ENCODE results near the gene CDH12. TPM values are rescaled to one million over a fixed set of nuclear protein-coding genes. Genes with fewer than 3 reads are reported as not detected.

The CDH12 gene
- total RNA-seq, 1 experiment from 2014 or later = not detected

GRCh38 chr5:22372826-22373660 lies 480.1 kb downstream of the CDH12 start:
- no peak overlapping the region for H3K56ac ChIP-seq (ENCODE audit: insufficient read length, low read depth, low read length)

More at GRCh38 chr5:22372826-22373660, 480.1 kb downstream of the CDH12 start:
- Histone ChIP-seq H2AK5ac (ENCODE audit: insufficient read length, low read length) (no peak overlapping the region), H3K9ac (ENCODE audit: extremely low read depth, insufficient read length, low read length) (no peak overlapping the region), H3K79me1 (ENCODE audit: insufficient read depth, low read depth, low read length, poor library complexity, severe bottlenecking) (no peaks in the 10 kb centered on the region), H2BK20ac (ENCODE audit: low read depth, low read length, poor library complexity, severe bottlenecking) (no peak overlapping the region), H3K4me2 (ENCODE audit: insufficient read depth, insufficient read length, low read length) (no peak overlapping the region), H3K27me3 (ENCODE audit: insufficient read depth, low read length) (no peaks in the 10 kb centered on the region), H3K79me2 (ENCODE audit: insufficient read depth, low read length) (no peaks in the 10 kb centered on the region), H3K4ac (ENCODE audit: low read depth, low read length) (no peak overlapping the region), H2BK12ac (ENCODE audit: insufficient read length, low read depth, low read length) (no peak overlapping the region), H3K14ac (ENCODE audit: insufficient read depth, low read length) (no peak overlapping the region; the same call in 1 of the 2 replicates), H3K23ac (ENCODE audit: insufficient read length, low read depth, low read length) (no peak overlapping the region), H2AFZ (ENCODE audit: low read length) (no peak overlapping the region), H3K27ac (ENCODE audit: insufficient read length, low read depth, low read length) (no peak overlapping the region), H2BK120ac (ENCODE audit: low read depth, low read length, poor library complexity, severe bottlenecking) (no peak overlapping the region), H3K9me3 (ENCODE audit: control insufficient read depth, low read depth, low read length) (no peaks in the 10 kb centered on the region), H3K18ac (ENCODE audit: insufficient read length, low read depth, low read length) (no peak overlapping the region), H3K23me2 (ENCODE audit: insufficient read length, low read depth, low read length, poor library complexity, severe bottlenecking) (no peaks in the 10 kb centered on the region), H4K8ac (replicated peaks; ENCODE audit: insufficient read length, low read depth, low read length) (no peak overlapping the region), H2BK15ac (ENCODE audit: low read depth, low read length) (no peak overlapping the region), H3T11ph (ENCODE audit: low read length) (no peak overlapping the region), H4K20me1 (ENCODE audit: control insufficient read depth, insufficient read depth, insufficient read length) (no peaks in the 10 kb centered on the region), H4K5ac (ENCODE audit: insufficient read length, low read depth, low read length) (no peak overlapping the region), H4K91ac (ENCODE audit: insufficient read length, low read depth, low read length) (no peak overlapping the region), H3K4me1 (ENCODE audit: insufficient read depth, low read length) (no peaks in the 10 kb centered on the region), H2BK5ac (ENCODE audit: insufficient read length, low read length) (no peak overlapping the region)
- H3K4me3 Mint-ChIP-seq = no peak overlapping the region
- H3K9me3 Mint-ChIP-seq = no peaks in the 10 kb centered on the region
- no peaks in the 10 kb centered on the region for H3K27me3 Mint-ChIP-seq (ENCODE audit: low read depth)
- H3K36me3 Mint-ChIP-seq (ENCODE audit: insufficient read depth in 1 of 3, low read depth in 3 of 3) = no peaks in the 10 kb centered on the region
- TF ChIP-seq CTCF (conservative IDR thresholded peaks at IDR 0.05) = no peak
- no CpG with 5 or more reads among the region's 1 CpG for WGBS (ENCODE audit: extremely low coverage, insufficient read length, low lambda C conversion rate)
- H3K27ac Mint-ChIP-seq = peak overlapping the region in 2 of 3 experiments; percentile 72 to 81; a peak in 2 of 7 replicates
- no peak for DNase-seq
- no peaks in the 10 kb centered on the region; a peak in 1 of 4 replicates for H3K4me1 Mint-ChIP-seq
